HEK293 (cell line): Measurements from ENCODE around the gene RNF224.

ENCODE experiments used
- YY1 ChIP-seq: fragments of 450-650 bp; formaldehyde crosslinking; IDR thresholded peaks from 2 replicates; pipeline ENCODE4 v1.5.1; 2018; ENCODE audit warnings: missing biosample characterization, missing genetic modification characterization
- ZNF239 ChIP-seq: fragments of 450-650 bp; formaldehyde crosslinking; IDR thresholded peaks from 2 replicates; pipeline ENCODE4 v1.5.1; 2016; ENCODE audit warnings: missing biosample characterization, missing genetic modification characterization

DNA sequence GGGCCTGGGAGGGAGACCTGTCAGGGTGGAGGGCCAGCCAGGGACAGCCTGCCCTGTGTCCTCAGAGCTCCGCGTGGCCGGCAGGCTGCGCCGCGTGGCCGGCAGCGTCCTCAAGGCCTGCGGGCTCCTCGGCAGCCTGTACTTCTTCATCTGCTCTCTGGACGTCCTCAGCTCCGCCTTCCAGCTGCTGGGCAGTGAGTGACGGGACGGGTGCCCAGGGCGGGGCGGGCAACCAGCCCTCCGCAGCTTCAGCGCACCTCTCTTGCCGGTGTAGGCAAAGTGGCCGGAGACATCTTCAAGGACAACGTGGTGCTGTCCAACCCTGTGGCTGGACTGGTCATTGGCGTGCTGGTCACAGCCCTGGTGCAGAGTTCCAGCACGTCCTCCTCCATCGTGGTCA lies 5.2 kb downstream of the RNF224 start:
- TF ChIP-seq ZNF239 (tag by site-specific recombination) = no peak
- no peak for TF ChIP-seq YY1 (tag by site-specific recombination)
